Femur (tissue), 1 donor: ENCODE measurements around the gene SMG5.
"Not testable (repeated sequence)": the region's sequence is repeated elsewhere in the genome, so short reads cannot be mapped to it uniquely, and the experiment has no call there.

Experiments used
- DNase-seq: peaks from one replicate; pipeline ENCODE4 v3.0.0-alpha.2; 2017

The SMG5 gene

DNA sequence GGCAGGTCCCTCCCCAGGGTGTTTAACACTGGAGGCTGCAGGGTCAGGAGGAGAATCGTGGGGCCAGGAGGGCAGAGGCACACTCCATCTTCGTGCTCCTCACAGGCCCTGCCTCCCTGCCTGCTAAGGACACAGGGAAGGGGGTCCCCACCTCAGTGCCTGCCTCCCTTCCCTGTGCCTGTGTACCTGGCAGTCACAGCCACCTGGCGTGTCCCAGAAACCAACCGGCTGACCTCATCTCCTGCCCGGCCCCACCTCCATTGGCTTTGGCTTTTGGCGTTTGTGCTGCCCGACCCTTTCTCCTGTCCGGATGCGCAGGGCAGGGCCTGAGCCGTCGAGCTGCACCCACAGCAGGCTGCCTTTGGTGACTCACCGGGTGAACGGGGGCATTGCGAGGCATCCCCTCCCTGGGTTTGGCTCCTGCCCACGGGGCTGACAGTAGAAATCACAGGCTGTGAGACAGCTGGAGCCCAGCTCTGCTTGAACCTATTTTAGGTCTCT lies 41.3 kb downstream of the SMG5 start:
- peak; percentile 65 for DNase-seq

DNA sequence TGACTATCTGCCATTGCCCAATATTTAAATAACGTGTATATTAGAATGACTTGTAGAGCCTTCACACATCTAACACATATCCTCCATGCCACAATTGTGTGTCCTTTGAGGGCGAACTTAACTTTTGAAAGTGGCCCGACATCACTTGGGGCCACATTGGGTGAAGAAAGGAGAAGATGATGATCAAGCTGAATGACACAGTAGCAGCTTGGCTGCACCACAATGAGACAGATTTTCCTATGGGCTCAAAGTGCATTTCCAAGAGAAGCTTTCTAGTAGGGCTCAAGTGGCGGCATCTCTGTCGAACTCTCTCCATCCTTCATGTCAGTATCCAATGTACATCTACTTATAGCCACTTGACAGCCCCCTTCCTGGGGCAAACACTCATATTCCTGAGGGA lies 44.4 kb downstream of the SMG5 start:
- DNase-seq = no peak

- no peak for DNase-seq
These were observed 46.5 kb downstream of the SMG5 start for GRCh38 chr1:156236164-156236563.

DNA sequence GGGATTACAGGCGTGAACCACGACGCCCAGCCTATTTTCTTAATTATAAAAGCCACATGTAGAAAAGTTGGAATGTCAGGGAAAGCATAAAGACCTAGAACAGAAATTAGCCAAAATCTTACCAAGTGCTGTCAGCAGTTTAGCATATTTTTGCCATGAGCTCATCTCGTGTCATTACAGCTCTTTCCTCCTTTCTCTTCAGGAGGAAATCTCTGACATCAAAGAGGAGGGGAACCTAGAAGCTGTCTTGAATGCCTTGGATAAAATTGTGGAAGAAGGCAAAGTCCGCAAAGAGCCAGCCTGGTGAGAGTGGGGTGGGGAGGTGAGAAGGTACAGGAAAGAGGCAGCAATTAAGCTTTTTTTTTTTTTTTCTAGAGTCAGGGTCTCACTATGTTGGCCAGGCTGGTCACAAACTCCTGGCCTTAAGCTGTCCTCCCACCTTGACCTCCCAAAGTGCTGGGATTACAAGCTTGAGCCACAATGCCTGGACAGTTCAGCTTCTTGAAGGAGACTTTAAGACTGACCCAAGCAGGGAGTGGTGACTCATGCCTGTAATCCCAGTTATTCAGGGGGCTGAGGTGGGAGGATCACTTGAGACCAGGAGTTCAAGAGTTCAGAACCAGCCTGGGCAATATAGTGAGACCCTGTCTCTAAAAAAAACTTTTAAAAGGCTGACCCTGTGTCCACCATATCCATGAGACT lies 49.0 kb downstream of the SMG5 start:
- DNase-seq = no peak

DNA sequence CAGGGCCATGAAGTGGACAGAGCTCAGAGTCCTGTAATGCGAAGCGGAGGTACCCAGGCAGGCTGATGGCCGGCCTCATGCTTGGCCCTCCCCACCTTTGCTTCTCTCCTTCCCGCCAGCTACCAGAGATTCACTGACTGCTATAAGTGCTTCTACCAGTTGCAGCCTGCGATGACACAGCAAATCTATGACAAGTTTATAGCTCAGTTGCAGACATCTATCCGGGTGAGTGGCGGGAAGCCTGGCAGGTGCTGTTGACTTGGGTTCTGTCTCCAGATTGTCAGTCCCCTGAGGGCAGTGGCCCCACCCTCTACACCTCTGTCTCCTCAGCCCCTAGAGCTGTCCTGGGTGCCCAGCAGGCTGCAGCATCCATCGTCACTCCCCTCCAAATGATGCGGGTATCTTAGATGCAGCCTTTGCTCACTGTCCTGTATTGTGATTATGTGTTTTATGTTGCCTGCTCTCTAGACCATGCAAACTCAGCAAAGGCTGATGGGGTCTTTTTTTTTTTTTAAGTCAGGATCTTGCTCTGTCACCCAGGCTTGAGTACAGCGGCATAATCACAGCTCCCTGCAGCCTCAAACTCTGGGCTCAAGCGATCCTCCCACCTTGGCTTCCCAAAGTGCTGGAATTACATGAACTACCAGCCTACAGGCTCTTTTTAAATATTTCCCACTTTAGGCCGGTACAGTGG lies 50.3 kb downstream of the SMG5 start:
- DNase-seq = no peak

GRCh38 chr1:156230473-156230837 lies 52.2 kb downstream of the SMG5 start:
- DNase-seq = no peak

GRCh38 chr1:156229809-156230472 lies 52.7 kb downstream of the SMG5 start:
- DNase-seq = no peak

GRCh38 chr1:156228501-156228900 lies 54.1 kb downstream of the SMG5 start:
- DNase-seq = no peak

- DNase-seq = no peak
These were observed 55.8 kb downstream of the SMG5 start for GRCh38 chr1:156226782-156227181.

- no peak for DNase-seq
These were observed 56.5 kb downstream of the SMG5 start for GRCh38 chr1:156226116-156226538.

- no peak for DNase-seq
These were observed 57.0 kb downstream of the SMG5 start for GRCh38 chr1:156225677-156226014.

DNA sequence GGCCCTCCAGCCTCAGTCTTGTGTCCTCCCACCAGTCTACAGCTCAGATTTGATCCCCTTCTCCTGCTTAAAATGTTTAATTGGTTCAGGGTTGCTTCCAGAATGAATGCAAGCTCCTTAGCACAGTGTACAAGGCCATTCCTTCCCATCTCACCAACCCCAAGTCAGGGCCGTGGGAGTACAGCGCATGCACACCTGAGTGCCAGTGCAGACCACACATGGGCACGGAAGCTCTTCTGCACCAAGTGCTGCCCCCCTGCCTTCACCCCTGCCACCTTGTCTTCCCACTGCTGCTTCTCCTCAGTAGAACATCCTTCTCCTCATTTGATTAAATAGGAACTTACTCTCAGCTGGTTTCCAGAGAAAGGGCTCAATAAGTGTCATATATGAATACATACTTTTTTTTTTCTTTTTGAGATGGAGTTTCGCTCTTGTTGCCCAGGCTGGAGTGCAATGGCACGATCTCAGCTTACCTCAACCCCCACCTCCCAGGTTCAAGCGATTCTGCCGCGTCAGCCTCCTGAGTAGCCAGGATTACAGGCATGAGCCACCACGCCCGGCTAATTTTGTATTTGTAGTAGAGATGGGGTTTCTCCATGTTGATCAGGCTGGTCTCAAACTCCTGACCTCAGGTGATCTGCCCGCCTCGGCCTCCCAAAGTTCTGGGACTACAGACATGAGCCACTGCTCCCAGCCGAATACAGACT lies 60.5 kb downstream of the SMG5 start:
- DNase-seq = no peak

DNA sequence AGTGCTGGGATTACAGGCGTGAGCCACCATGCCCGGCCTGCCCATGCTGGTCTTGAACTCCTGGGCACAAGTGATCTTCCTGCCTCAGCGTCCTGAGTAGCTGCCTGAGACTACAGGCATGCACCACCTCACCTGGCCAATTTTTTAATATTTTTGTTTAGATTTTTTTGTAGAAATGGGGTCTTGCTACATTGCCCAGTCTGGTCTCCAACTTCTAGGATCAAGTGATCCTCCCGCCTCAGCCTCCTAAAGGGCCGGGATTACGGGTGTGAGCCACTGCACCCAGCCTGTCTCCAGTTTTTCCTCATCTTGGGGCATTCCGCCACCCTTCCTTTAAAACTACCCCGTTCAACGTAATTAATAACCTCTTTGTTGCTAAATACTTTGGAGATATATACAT lies 62.4 kb downstream of the SMG5 start:
- DNase-seq = no peak

GRCh38 chr1:156217871-156218270 lies 64.8 kb downstream of the SMG5 start:
- no peak for DNase-seq

GRCh38 chr1:156216361-156217086 lies 66.1 kb downstream of the SMG5 start:
- DNase-seq = not testable (repeated sequence)

GRCh38 chr1:156214024-156214748 lies 68.4 kb downstream of the SMG5 start:
- no peak for DNase-seq

DNA sequence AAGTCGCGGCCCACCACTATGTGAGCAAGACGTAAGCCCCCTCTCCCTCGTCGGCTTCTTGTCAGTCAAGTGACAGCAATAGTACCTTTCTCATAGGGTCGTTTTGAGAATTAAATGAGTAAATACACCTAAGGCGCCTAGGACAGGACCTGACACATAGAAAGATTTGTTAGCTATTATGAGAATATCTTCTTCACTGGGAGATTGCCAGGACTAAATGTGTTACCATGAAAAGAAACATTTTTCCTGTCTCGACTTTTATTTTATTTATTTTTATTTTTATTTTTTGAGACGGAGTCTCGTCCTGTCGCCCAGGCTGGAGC lies 69.0 kb downstream of the SMG5 start:
- DNase-seq = no peak

DNA sequence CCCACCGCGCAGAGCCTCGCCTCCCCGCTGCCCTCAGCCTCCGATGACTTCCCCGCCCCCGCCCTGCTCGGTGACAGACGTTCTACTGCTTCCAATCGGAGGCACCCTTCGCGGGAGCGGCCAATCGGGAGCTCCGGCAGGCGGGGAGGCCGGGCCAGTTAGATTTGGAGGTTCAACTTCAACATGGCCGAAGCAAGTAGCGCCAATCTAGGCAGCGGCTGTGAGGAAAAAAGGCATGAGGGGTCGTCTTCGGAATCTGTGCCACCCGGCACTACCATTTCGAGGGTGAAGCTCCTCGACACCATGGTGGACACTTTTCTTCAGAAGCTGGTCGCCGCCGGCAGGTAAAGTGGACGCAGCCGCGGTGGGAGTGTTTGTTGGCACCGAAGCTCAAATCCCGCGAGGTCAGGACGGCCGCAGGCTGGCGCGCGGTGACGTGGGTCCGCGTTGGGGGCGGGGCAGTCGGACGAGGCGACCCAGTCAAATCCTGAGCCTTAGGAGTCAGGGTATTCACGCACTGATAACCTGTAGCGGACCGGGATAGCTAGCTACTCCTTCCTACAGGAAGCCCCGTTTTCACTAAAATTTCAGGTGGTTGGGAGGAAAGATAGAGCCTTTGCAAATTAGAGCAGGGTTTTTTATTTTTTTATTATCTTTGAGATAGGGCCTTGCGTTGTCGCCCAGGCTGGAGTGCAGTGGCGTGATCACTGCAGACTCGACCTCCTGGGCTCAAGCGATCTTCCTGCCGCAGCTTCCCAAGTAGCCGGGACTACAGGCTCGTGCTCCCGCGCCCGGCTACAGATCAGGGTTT lies 69.6 kb downstream of the SMG5 start, which contains the start of gene PMF1:
Gene PMF1, plus strand, starts transcription at position 175 of the 811 bp plus-strand sequence. Its CDS starts 9 bp downstream, at position 184.
- DNase-seq = peak; percentile 98

- no peak for DNase-seq
These were observed 70.5 kb downstream of the SMG5 start for GRCh38 chr1:156212130-156212529.

GRCh38 chr1:156211243-156211642 lies 71.4 kb downstream of the SMG5 start:
- DNase-seq = no peak

GRCh38 chr1:156204686-156205085 lies 77.9 kb downstream of the SMG5 start:
- DNase-seq = no peak
